ENCODE results near the gene FZD7. TPM values are rescaled to one million over a fixed set of nuclear protein-coding genes. Genes with fewer than 3 reads are reported as not detected.
A peak's percentile ranks its signal among the peaks of the same experiment; 100 is the strongest.

FZD7 gene
- total and polyA plus RNA-seq, 2 donors (not counting 1 experiment from before 2014, with no cell fraction given) = 39.1 to 44.4 TPM

- peak in 1 of 2 donors; percentile 87 for DNase-seq (ENCODE audit: low read depth in 2 of 2)
- Histone ChIP-seq H3K36me3 (ENCODE audit: control insufficient read depth, insufficient read depth, low read length) (peaks cover 2% of the 10 kb centered on the region), H3K4me1 (ENCODE audit: control insufficient read depth, extremely low read depth, insufficient read depth, low read length) (peaks cover 3% of the 10 kb centered on the region), H4K20me1 (ENCODE audit: control insufficient read depth, extremely low read depth, insufficient read depth, low read length) (no peaks in the 10 kb centered on the region), H3K9me3 (ENCODE audit: control insufficient read depth, insufficient read depth, low read depth, low read length) (no peaks in the 10 kb centered on the region), H3K79me2 (ENCODE audit: control insufficient read depth, insufficient read depth, low read length) (peaks cover 14% of the 10 kb centered on the region), H3K27ac (ENCODE audit: insufficient read depth, low read length) (no peak overlapping the region), H3K4me2 (ENCODE audit: extremely low read depth, insufficient read depth, low read length) (no peak overlapping the region), H3K4me3 (replicated peaks in 1 of 4; ENCODE audit: control extremely low read depth in 1 of 4, insufficient read depth in 1 of 4, low read depth in 3 of 4, low read length in 4 of 4) (no peak overlapping the region), H3K9ac (ENCODE audit: insufficient read depth, low read length) (no peak overlapping the region), H3K27me3 (ENCODE audit: control insufficient read depth, insufficient read depth, low read length) (no peaks in the 10 kb centered on the region), H2AFZ (ENCODE audit: low read length) (no peak overlapping the region)
- TF ChIP-seq CTCF (conservative IDR thresholded peaks at IDR 0.05 in 1 of 2, IDR thresholded peaks at IDR 0.05 in 1 of 2; ENCODE audit: low read depth in 1 of 2, low read length in 2 of 2) (no peak), EZH2 (IDR thresholded peaks at IDR 0.05; ENCODE audit: low read length, missing control alignments) (no peak)
These were observed 3.0 kb upstream of the FZD7 start for GRCh38 chr2:202030691-202031090.

DNA sequence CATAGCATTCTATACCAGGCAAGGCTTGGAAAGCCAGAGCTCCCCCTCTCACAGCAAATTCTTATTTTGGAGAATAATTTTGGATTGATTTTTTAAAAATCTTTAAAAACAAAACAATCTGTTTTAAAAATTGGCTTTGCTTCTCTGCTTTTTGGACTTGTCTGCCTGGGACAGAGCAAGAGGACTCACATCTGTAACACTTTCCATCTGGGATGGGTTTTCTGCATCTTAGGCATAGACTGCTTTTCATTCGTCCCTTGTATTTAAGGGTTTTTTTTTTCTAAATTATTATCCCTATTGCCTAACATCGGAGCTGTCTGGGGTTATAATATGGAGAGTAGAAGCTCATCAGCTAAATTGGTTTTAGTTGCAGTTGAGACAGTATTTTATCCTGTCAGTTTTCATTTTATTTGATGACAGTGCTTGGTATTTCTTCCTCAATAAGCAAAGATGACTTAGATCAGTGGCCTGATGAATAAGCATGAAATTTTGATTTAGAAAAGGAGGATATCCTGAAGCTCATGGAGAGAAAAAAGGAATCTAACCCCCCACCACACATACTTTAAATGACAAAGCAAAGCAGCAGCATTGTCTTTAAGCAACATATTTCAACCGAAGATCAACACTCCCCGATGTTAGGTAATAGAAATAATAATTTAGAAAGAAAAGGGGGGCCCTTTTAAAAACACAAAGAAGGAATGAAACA is 2.3 kb upstream of the FZD7 start:
- peaks cover 7% of the 10 kb centered on the region for H3K36me3 ChIP-seq (ENCODE audit: control insufficient read depth, insufficient read depth, low read length)
- H3K4me3 ChIP-seq (replicated peaks in 1 of 4; ENCODE audit: control extremely low read depth in 1 of 4, insufficient read depth in 1 of 4, low read depth in 3 of 4, low read length in 4 of 4) = peak overlapping the region in 2 of 4 experiments; percentile 35 to 69
- peak overlapping the region; percentile 88 for H3K4me2 ChIP-seq (ENCODE audit: extremely low read depth, insufficient read depth, low read length)
- no peak overlapping the region for H2AFZ ChIP-seq (ENCODE audit: low read length)
- H3K9ac ChIP-seq (ENCODE audit: insufficient read depth, low read length) = no peak overlapping the region
- DNase-seq (ENCODE audit: low read depth in 2 of 2) = peak in 1 of 2 donors; percentile 37
- peaks cover 21% of the 10 kb centered on the region for H3K79me2 ChIP-seq (ENCODE audit: control insufficient read depth, insufficient read depth, low read length)
- no peak overlapping the region for H3K27ac ChIP-seq (ENCODE audit: insufficient read depth, low read length)
- no peaks in the 10 kb centered on the region for H4K20me1 ChIP-seq (ENCODE audit: control insufficient read depth, extremely low read depth, insufficient read depth, low read length)
- H3K4me1 ChIP-seq (ENCODE audit: control insufficient read depth, extremely low read depth, insufficient read depth, low read length) = peaks cover 3% of the 10 kb centered on the region
- H3K27me3 ChIP-seq (ENCODE audit: control insufficient read depth, insufficient read depth, low read length) = no peaks in the 10 kb centered on the region
- H3K9me3 ChIP-seq (ENCODE audit: control insufficient read depth, insufficient read depth, low read depth, low read length) = no peaks in the 10 kb centered on the region
- TF ChIP-seq EZH2 (IDR thresholded peaks at IDR 0.05; ENCODE audit: low read length, missing control alignments) = no peak
- TF ChIP-seq CTCF (conservative IDR thresholded peaks at IDR 0.05 in 1 of 2, IDR thresholded peaks at IDR 0.05 in 1 of 2; ENCODE audit: low read depth in 1 of 2, low read length in 2 of 2) = no peak

- Histone ChIP-seq H3K27ac (ENCODE audit: insufficient read depth, low read length) (peak overlapping the region; percentile 88), H3K36me3 (ENCODE audit: control insufficient read depth, insufficient read depth, low read length) (peaks cover 8% of the 10 kb centered on the region), H4K20me1 (ENCODE audit: control insufficient read depth, extremely low read depth, insufficient read depth, low read length) (no peaks in the 10 kb centered on the region), H3K27me3 (ENCODE audit: control insufficient read depth, insufficient read depth, low read length) (no peaks in the 10 kb centered on the region), H3K4me3 (replicated peaks in 1 of 4; ENCODE audit: control extremely low read depth in 1 of 4, insufficient read depth in 1 of 4, low read depth in 3 of 4, low read length in 4 of 4) (peak overlapping the region; percentile 69 to 85 (median 76)), H2AFZ (ENCODE audit: low read length) (peak overlapping the region; percentile 65), H3K4me2 (ENCODE audit: extremely low read depth, insufficient read depth, low read length) (peak overlapping the region; percentile 88), H3K4me1 (ENCODE audit: control insufficient read depth, extremely low read depth, insufficient read depth, low read length) (peaks cover 3% of the 10 kb centered on the region), H3K9me3 (ENCODE audit: control insufficient read depth, insufficient read depth, low read depth, low read length) (no peaks in the 10 kb centered on the region), H3K9ac (ENCODE audit: insufficient read depth, low read length) (peak overlapping the region; percentile 74), H3K79me2 (ENCODE audit: control insufficient read depth, insufficient read depth, low read length) (peaks cover 36% of the 10 kb centered on the region)
- TF ChIP-seq EZH2 (IDR thresholded peaks at IDR 0.05; ENCODE audit: low read length, missing control alignments) (no peak), CTCF (conservative IDR thresholded peaks at IDR 0.05 in 1 of 2, IDR thresholded peaks at IDR 0.05 in 1 of 2; ENCODE audit: low read depth in 1 of 2, low read length in 2 of 2) (no peak)
- peak; percentile 60 to 62 for DNase-seq (ENCODE audit: low read depth in 2 of 2)
These were observed 774 bp upstream of the FZD7 start for GRCh38 chr2:202032846-202033316.
